ENCODE results near the gene PTPRE.

PTPRE gene

GRCh38 chr10:128014236-128014635, 107.3 kb downstream of the PTPRE start:
- Histone ChIP-seq H3K4me3 (ENCODE audit: low read depth, low read length) (no peak overlapping the region), H3K36me3 (no peaks in the 10 kb centered on the region), H3K27me3 (ENCODE audit: insufficient read depth, low read depth, severe bottlenecking) (no peaks in the 10 kb centered on the region), H3K27ac (no peak overlapping the region), H3K9me3 (ENCODE audit: severe bottlenecking) (no peaks in the 10 kb centered on the region)
- no peak for TF ChIP-seq CTCF (IDR thresholded peaks at IDR 0.05; ENCODE audit: low read depth, low read length)
- no peak for DNase-seq

- Histone ChIP-seq H3K4me3 (ENCODE audit: low read depth, low read length) (no peak overlapping the region), H3K9me3 (ENCODE audit: severe bottlenecking) (no peaks in the 10 kb centered on the region), H3K36me3 (no peaks in the 10 kb centered on the region), H3K27ac (no peak overlapping the region), H3K27me3 (ENCODE audit: insufficient read depth, low read depth, severe bottlenecking) (no peaks in the 10 kb centered on the region)
- TF ChIP-seq CTCF (IDR thresholded peaks at IDR 0.05; ENCODE audit: low read depth, low read length) = no peak
- DNase-seq = no peak
Observed at GRCh38 chr10:128016423-128017060, 109.6 kb downstream of the PTPRE start.

- no peak for TF ChIP-seq CTCF (IDR thresholded peaks at IDR 0.05; ENCODE audit: low read depth, low read length)
- H3K27me3 ChIP-seq (ENCODE audit: insufficient read depth, low read depth, severe bottlenecking) = no peaks in the 10 kb centered on the region
- no peak overlapping the region for H3K27ac ChIP-seq
- no peak for DNase-seq
- H3K36me3 ChIP-seq = no peaks in the 10 kb centered on the region
- no peaks in the 10 kb centered on the region for H3K9me3 ChIP-seq (ENCODE audit: severe bottlenecking)
- no peak overlapping the region for H3K4me3 ChIP-seq (ENCODE audit: low read depth, low read length)
Observed at GRCh38 chr10:128017822-128018221, 110.9 kb downstream of the PTPRE start.

GRCh38 chr10:128018236-128018635, 111.3 kb downstream of the PTPRE start:
- H3K36me3 ChIP-seq = no peaks in the 10 kb centered on the region
- H3K4me3 ChIP-seq (ENCODE audit: low read depth, low read length) = no peak overlapping the region
- no peak for TF ChIP-seq CTCF (IDR thresholded peaks at IDR 0.05; ENCODE audit: low read depth, low read length)
- H3K27me3 ChIP-seq (ENCODE audit: insufficient read depth, low read depth, severe bottlenecking) = no peaks in the 10 kb centered on the region
- DNase-seq = no peak
- no peaks in the 10 kb centered on the region for H3K9me3 ChIP-seq (ENCODE audit: severe bottlenecking)
- no peak overlapping the region for H3K27ac ChIP-seq

GRCh38 chr10:128018691-128019090, 111.8 kb downstream of the PTPRE start:
- Histone ChIP-seq H3K27me3 (ENCODE audit: insufficient read depth, low read depth, severe bottlenecking) (no peaks in the 10 kb centered on the region), H3K27ac (no peak overlapping the region), H3K36me3 (no peaks in the 10 kb centered on the region), H3K4me3 (ENCODE audit: low read depth, low read length) (no peak overlapping the region), H3K9me3 (ENCODE audit: severe bottlenecking) (no peaks in the 10 kb centered on the region)
- DNase-seq = no peak
- no peak for TF ChIP-seq CTCF (IDR thresholded peaks at IDR 0.05; ENCODE audit: low read depth, low read length)
